Hepatocyte (in vitro differentiated cells): Measurements from ENCODE around the gene CHRD.

ENCODE experiments used
- CTCF ChIP-seq: fragments of 200-600 bp; sonication (generic); IDR thresholded peaks from 2 replicates; pipeline ENCODE4 v1.5.1; 2016; ENCODE audit warnings: antibody characterized with exemption, mild to moderate bottlenecking; ENCODE audit not compliant: poor library complexity
- EZH2 ChIP-seq: fragments of 200-600 bp; sonication (generic); IDR thresholded peaks from 2 replicates; pipeline ENCODE4 v1.6.1; 2016; ENCODE audit warnings: antibody characterized with exemption, mild to moderate bottlenecking, borderline replicate concordance
- EZH2phosphoT487 ChIP-seq: fragments of 200-600 bp; sonication (generic); IDR thresholded peaks from one replicate; pipeline ENCODE4 v1.6.1; 2018; ENCODE audit warnings: antibody characterized with exemption, mild to moderate bottlenecking, low read depth, moderate library complexity; ENCODE audit not compliant: unreplicated experiment, severe bottlenecking

DNA sequence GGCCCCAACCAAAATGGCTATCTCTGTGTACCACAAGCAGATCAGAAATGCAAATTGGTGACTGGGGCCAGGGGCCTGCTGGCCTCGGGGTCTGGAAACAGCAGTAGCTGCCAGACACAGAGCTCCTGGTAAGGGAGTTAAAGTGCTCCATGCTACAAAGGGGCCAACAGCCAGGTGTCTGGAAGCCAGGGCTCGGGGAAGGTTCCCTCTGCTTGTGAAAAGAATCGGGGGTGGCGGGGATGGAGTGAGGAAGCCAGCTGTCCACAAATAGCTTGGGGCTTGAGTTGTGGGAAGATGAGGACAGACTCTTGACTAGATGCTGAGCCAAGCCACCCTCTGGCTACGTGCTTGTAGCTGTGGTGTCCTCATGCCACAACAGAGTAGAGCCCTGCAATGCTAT is 39.3 kb downstream of the CHRD start:
- no peak for TF ChIP-seq CTCF
- TF ChIP-seq EZH2phosphoT487, result no peak
- no peak for TF ChIP-seq EZH2
